ENCODE data around the gene APBA2.

DNA sequence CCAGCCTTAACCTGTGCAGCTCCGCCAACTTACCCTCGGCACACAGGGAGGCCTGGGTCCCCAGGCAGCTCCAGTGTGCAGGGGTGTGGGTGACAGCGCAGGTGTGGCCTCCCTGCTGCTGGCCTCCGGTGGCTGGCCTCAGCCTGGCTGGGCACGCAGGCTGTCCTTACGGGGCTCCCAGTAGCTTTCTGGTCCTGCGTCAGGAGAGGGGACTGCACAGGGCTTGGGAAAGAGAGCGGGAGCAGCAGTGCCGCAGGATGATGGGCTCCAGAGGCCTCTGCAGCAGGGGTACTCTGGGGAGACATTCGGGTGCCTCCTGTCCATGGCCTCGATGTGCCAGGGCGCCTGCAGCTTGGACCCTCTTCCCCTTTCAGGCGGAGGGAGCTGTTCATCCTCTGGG lies 9.4 kb downstream of the APBA2 start:
- TF ChIP-seq, protein P1, sequence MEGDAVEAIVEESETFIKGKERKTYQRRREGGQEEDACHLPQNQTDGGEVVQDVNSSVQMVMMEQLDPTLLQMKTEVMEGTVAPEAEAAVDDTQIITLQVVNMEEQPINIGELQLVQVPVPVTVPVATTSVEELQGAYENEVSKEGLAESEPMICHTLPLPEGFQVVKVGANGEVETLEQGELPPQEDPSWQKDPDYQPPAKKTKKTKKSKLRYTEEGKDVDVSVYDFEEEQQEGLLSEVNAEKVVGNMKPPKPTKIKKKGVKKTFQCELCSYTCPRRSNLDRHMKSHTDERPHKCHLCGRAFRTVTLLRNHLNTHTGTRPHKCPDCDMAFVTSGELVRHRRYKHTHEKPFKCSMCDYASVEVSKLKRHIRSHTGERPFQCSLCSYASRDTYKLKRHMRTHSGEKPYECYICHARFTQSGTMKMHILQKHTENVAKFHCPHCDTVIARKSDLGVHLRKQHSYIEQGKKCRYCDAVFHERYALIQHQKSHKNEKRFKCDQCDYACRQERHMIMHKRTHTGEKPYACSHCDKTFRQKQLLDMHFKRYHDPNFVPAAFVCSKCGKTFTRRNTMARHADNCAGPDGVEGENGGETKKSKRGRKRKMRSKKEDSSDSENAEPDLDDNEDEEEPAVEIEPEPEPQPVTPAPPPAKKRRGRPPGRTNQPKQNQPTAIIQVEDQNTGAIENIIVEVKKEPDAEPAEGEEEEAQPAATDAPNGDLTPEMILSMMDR (IDR thresholded peaks at IDR 0.05): no peak
- TF ChIP-seq POLR2A (IDR thresholded peaks at IDR 0.05): no peak
